ENCODE measurements around the gene BDKRB1.

- TF ChIP-seq EP300 (IDR thresholded peaks at IDR 0.05; ENCODE audit: borderline replicate concordance) (no peak), YY1 (IDR thresholded peaks at IDR 0.05; ENCODE audit: low read depth) (no peak)
These were observed 17.2 kb upstream of the BDKRB1 start for GRCh38 chr14:96238676-96239265.
